Inferior parietal cortex (tissue), 1 donor: ENCODE data around the gene BAZ1A.
"Not testable (repeated sequence)": the region's sequence is repeated elsewhere in the genome, so short reads cannot be mapped to it uniquely, and the experiment has no call there.

Source experiments
- DNase-seq: peaks from one replicate; pipeline ENCODE4 v3.0.0-alpha.2; 2016; ENCODE audit errors: extremely low spot score

Gene BAZ1A

GRCh38 chr14:34858765-34859164 lies 16.4 kb downstream of the BAZ1A start:
- DNase-seq, result no peak

- DNase-seq, result no peak
These were observed 17.3 kb downstream of the BAZ1A start for GRCh38 chr14:34857689-34858449.

GRCh38 chr14:34853041-34853440 lies 22.1 kb downstream of the BAZ1A start:
- no peak for DNase-seq

- DNase-seq, result no peak
These were observed 23.8 kb downstream of the BAZ1A start for GRCh38 chr14:34851395-34851794.

- DNase-seq, result no peak
These were observed 29.3 kb downstream of the BAZ1A start for GRCh38 chr14:34845869-34846268.

- DNase-seq, result peak; percentile 38
These were observed 32.1 kb downstream of the BAZ1A start for GRCh38 chr14:34843011-34843554.

- DNase-seq, result peak; percentile 27
These were observed 37.3 kb downstream of the BAZ1A start for GRCh38 chr14:34837801-34838322.

- DNase-seq, result no peak
These were observed 39.8 kb downstream of the BAZ1A start for GRCh38 chr14:34835312-34835711.

- no peak for DNase-seq
These were observed 41.3 kb downstream of the BAZ1A start for GRCh38 chr14:34833549-34834523.

GRCh38 chr14:34826661-34827060 lies 48.5 kb downstream of the BAZ1A start:
- no peak for DNase-seq

GRCh38 chr14:34824826-34825225 lies 50.3 kb downstream of the BAZ1A start:
- no peak for DNase-seq

- no peak for DNase-seq
These were observed 50.9 kb downstream of the BAZ1A start for GRCh38 chr14:34824256-34824655.

- DNase-seq, result no peak
These were observed 57.4 kb downstream of the BAZ1A start for GRCh38 chr14:34817768-34818167.

GRCh38 chr14:34810028-34810427 lies 65.1 kb downstream of the BAZ1A start:
- DNase-seq, result no peak

GRCh38 chr14:34806257-34806656 lies 68.9 kb downstream of the BAZ1A start:
- DNase-seq, result no peak

GRCh38 chr14:34804933-34805332 lies 70.2 kb downstream of the BAZ1A start:
- DNase-seq, result no peak

GRCh38 chr14:34798861-34799260 lies 76.3 kb downstream of the BAZ1A start:
- not testable (repeated sequence) for DNase-seq

- no peak for DNase-seq
These were observed 77.2 kb downstream of the BAZ1A start for GRCh38 chr14:34797747-34798583.

GRCh38 chr14:34796902-34797301 lies 78.3 kb downstream of the BAZ1A start:
- no peak for DNase-seq

- no peak for DNase-seq
These were observed 80.2 kb downstream of the BAZ1A start for GRCh38 chr14:34794941-34795340.

- no peak for DNase-seq
These were observed 80.9 kb downstream of the BAZ1A start for GRCh38 chr14:34794217-34794616.
